HG02798 (cell line): Measurements from ENCODE around the gene TBC1D9B.

Source experiments
- ATAC-seq: cut with Tn5 transposase; IDR thresholded peaks from one replicate; pipeline ENCODE4 v1.9.1; 2021; ENCODE audit warnings: mild to moderate bottlenecking; ENCODE audit not compliant: unreplicated experiment, poor library complexity

Gene TBC1D9B

GRCh38 chr5:179823937-179824744 lies 83.6 kb downstream of the TBC1D9B start:
- no peak for ATAC-seq

GRCh38 chr5:179822444-179822990 lies 85.2 kb downstream of the TBC1D9B start:
- no peak for ATAC-seq

DNA sequence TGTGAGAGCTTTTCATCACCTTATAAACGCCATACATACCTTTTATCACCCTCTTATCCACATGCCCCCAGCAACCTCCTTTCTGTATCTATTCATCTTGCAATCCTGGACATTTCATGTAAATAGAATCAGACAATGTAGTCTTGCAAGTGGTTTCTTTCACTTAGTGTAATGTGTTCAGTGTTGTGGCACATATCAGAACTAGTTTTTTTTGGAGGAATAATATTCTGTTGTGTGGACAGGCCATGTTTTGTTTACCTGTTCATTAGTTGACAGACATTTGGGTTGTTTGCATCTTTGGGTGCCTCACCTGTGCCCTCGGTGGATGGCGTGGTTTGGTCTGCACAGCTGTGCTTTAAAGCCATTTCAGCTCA lies 85.7 kb downstream of the TBC1D9B start:
- ATAC-seq: no peak

DNA sequence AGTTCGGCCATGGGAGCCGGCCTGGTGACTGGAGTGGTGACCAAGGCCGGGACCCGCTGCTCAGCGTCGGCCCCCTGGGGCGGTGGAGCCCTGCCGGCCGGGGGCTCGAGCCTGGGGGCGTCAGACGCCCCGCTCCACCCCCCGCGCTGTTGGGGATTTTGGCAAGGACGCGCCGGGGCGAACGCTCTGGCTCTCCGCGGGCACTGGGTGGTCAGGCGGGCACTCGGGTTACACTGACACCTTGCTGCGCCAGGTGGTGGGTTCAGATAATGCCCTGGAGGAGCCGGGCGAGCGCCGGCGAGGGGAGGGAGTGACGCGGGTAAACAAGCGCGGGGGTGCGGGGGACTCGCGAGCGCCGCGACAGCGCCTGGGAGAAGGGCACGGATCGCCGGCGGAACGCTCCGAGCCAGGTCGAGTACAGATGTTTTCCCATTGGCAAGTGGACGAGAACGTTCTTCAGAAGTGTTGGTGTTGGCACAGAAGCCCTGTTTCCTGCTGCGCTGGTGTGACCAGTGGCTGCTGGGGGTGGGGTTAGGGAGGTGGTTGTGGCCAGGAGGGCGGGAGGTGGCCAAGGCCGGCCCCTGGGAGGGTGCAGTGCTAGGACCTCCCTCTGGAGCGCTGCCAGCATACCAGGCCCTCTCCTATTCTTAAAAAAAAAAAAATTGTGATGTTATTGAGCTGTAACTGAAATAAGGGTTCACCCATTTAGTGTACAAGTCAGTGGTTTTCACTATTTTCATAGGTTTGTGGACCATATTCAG lies 86.2 kb downstream of the TBC1D9B start:
- peak; percentile 40 for ATAC-seq

- peak; percentile 46 for ATAC-seq
Observed at GRCh38 chr5:179820483-179821297, 87.0 kb downstream of the TBC1D9B start, which contains the start of gene SQSTM1. Gene SQSTM1 (plus strand): TSS chr5:179820905. CDS start chr5:179820937, 32 bp downstream.

- no peak for ATAC-seq
Observed at GRCh38 chr5:179820127-179820482, 87.6 kb downstream of the TBC1D9B start.

DNA sequence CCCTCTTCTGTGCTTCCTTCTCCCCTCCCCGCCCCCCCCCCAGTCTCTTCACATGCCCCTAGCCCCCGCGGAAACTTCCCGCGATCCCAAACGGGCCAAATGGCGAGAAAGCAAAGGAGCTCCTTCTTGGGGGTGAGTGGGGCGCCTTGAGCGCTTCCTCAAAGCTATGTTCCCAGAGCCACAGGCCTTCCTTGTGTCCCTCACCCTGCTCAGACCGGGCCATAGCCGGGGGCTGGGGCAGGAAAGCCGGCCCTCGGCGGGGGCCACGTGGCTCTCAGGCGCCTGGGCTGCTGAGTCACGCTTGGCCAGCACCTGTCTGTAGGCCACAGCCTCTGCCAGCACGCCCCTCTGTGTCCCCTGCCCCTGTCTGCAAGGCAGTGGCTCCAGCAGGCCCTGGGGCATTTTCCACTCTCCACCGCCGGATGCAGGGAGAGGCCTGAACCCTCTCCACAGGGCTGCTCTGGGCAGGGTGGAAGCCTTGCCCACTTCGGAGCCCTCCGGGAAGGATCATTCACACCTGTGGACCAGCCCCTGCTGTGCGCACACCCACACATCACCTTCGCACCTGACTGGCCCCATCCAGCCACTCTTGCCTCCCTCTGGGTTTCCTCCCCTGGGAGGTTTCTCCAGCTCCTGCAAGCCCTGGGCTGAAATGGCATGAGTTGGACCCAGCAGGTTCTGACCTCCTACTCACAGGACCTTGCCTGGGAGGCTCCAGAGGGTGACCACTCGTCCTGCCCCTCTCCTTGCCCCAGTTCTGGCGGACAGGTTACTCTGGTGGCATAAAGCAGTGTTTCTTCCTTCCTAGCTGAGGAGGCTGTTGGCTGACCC lies 88.2 kb downstream of the TBC1D9B start:
- ATAC-seq: peak; percentile 12

DNA sequence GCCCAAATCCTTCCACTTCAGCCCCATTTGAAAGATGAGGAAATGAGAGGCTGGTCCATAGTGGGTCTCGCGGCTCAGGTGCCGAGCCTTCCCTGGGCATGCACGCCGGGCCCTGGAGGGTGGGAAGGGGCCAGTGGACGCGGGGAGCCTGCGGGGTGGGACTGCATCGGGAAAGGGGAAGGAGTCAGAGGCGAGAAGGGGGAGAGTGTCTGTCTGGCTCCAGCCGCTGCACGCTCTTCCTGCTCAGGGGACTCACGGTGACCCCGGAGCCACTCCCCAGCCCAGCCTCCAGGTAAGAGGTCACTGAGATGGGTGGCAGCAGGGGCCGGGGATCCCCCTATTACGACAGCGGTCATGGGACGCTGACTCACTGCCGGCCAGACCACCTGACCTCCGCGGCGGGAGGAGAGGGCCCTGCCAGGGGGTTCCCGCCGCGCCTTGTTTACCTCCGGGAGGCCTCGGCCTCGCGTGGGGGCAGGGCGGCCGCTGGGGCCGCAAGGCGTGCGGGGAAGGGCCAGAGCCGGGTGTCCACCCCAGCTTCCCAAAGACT lies 88.9 kb downstream of the TBC1D9B start:
- peak; percentile 65 for ATAC-seq

DNA sequence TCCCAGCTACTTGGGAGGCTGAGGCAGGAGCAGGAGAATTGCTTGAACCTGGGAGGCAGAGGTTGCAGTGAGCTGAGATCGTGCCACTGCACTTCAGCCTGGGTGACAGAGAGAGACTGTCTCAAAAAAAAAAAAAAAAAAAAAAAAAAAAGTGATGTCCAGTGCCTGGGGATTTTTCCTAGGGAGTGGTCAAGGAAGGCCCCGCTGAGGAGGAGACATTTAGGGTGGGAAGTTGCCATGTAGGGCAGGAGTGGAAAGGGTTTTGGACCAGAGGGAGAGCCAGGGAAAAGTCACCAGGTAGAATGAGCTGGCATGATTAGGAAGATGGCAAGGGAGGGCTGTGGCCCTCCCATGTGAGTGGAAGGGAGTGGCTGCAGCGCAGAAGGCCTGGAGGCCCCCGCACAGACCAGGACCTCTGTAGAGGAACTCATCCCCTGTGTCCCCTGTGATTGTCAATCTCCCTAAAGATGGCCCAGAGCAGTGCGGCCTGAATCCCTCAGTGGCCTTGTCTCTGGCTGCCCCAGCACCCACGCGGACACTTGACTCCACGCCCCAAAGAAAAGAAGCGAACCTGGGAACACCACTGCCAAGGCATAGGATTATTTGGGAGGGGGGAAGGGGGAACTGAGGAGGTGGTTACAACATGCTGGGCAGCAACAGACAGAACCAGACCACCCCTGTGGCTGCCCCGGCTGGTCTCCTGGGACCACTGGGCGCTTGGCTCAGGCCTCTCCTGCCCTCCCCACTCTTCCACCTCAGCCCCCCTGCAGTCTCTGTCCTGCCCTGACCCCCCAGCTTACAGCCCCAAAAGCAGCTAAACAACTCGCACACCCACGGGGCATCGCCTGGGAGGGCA lies 89.6 kb downstream of the TBC1D9B start:
- no peak for ATAC-seq

DNA sequence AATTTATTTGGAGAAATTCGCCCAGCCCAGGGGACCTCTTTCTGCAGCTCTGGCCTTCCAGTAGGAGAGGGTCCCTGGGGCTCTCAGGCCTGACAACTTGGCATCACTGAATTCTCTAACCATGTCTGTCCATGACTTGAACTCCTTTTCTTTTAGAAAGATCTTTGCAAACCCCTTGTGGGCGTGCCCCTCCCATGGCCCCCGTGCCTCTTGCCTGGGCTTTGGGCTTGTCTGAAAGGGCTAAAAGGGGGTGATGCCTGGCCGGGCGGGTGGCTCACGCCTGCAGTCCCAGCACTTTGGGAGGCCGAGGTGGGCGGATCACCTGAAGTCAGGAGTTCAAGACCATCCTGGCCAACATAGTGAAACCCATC lies 90.2 kb downstream of the TBC1D9B start:
- no peak for ATAC-seq

DNA sequence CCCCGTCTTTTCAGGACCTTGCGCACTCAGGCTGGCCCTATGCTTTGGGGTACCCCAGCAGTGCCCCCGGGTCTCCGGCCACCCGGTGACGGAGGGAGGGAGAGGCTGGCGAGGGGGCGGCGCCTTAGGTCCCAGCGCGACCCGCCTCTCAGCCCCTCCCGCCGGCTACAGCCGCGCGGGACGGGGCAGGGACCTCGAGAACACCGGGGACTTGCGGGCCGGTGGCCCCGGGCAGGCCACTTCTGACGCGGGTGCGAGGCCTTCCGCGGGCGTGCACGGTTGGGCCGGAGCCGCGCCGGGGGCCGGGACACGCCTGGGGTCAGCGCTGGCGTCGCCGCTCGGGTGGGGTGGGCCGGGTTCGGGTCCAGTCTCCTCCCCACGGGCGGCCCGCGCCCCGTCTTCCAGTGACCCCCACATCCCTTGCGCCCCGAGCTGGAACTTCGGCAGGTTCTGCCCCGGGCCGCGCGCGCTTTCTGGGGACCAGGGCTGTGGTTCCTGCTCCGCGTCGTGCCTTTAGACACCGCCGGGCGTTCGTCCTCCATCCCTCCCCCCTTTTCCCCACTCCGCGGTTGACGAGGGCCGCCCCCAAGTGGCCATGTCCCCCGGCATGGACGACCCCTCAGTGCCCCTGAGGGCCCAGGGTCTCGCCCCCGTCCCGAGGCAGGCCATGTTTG lies 90.8 kb downstream of the TBC1D9B start:
- no peak for ATAC-seq

- no peak for ATAC-seq
Observed at GRCh38 chr5:179816401-179816795, 91.3 kb downstream of the TBC1D9B start.

DNA sequence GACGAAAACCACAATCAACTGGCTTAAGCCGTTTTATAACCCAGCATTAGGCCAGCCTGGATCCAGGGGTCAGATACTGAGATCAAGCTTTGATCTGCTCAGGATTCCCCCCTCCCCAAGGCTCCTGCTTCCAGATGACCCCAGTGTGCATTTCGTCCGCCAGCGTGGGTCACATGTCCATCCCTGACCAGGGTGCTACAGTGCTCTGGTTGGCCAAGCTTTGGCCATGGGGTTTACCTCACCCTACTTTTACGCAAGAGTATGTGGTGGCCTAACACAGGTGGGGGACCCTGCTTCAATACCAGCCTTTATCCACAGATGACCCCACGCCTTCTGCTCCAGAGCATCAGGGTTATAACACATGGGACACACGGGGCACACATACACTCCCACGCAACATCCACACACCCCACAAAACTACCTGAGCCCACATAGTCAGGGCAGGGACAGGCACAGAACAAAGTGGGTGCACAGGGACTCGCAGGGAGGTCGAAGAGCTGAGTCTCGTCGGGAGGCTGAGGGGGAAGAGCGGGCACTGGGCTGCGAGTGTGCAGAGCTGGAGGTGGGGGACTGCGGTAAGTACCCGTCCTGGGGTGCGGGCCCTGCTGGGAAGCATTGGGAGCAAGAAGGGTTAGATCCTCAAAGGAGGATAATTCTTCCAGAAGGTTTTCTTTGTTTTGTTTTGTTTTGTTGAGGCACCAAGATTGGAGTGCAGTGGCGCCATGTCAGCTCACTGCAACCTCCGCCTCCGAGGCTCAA lies 92.0 kb downstream of the TBC1D9B start:
- no peak for ATAC-seq

GRCh38 chr5:179814090-179814489 lies 93.6 kb downstream of the TBC1D9B start:
- ATAC-seq: no peak

DNA sequence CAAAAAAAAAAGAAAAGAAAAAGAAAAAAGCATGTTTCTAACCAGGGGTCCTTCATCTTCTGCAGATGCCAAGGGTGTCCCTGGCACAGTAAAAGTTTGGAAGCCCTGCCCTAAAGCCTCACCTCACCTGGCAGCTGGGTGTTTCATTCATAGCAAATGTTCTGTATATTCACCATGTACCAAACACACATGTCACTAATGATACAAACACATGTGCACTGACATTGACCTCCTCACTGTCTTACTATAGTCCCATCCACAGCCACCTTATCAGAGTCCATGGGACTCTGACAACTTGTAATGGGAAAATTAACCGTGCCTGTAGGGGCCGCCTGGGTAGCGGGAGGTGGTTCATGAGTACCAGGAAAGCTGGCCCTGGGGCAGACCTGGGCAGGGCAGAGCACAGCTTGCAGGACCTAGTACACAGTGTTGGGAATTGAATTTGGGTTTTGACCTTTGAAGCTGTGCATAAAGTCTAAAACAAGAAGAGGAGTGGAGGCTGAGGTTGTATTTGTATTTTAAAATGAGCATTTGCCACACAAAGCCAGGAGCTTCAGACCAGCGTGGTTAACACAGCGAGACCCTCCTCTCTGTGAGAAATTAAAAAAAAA lies 94.6 kb downstream of the TBC1D9B start:
- no peak for ATAC-seq

DNA sequence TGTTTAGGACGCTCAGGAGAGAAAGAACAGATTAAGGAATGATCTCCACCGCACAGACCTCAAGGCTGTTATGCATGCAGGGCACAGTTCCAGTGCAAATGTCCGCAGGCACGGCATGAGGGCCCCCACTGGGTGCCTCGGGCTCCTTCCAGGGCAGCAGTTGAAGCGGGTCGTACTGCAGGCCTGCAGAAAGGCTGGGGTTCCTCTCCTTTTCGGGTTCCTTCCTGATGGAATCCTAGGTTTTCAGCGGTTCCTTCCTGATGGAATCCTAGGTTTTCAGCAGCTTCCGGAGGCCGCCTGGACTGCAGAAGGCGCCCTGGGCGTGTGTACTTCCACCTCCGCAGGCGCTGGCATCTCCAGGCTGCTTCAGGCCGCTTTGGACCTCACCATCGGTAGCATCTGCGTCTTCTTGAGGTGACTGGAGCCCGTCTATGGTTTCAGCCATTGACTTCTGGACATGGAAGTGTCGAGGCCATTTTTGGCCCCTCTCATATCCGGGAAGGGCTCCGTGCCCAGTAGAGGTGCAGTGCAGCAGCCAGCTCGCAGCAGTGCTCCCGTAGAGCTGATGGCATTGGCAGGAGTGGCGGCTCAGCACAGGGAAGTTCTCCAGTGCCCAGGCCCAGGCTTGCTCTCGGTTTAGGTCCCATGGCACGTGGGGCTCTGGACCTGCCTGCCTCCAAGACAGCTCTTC lies 95.4 kb downstream of the TBC1D9B start:
- no peak for ATAC-seq
